SU-DHL-6 (cell line): ENCODE data around the gene SFTPA2.
A peak's percentile ranks its signal among the peaks of the same experiment; 100 is the strongest.

Source experiments
- H2AFZ ChIP-seq: fragments of 200-600 bp; sonication (generic); 2 replicates; pipeline ENCODE4 v1.6.1; 2014; ENCODE audit warnings: low read depth, mild to moderate bottlenecking, moderate library complexity, mixed read lengths, antibody characterized with exemption, low read length; ENCODE audit not compliant: severe bottlenecking
- H3F3A ChIP-seq: fragments of 200-600 bp; shearing (Covaris generic); 2 replicates; pipeline ENCODE4 v1.6.0; 2016; ENCODE audit warnings: antibody characterized with exemption, mild to moderate bottlenecking; ENCODE audit not compliant: insufficient read depth
- H3K27ac ChIP-seq: fragments of 200-600 bp; sonication (generic); 2 replicates; pipeline ENCODE4 v1.5.1; 2016; ENCODE audit warnings: low read depth, mild to moderate bottlenecking, low read length, moderate library complexity, mixed read lengths
- H3K27me3 ChIP-seq: fragments of 200-600 bp; sonication (generic), shearing (Covaris generic); 2 replicates; pipeline ENCODE4 v1.6.0; 2014; ENCODE audit warnings: mild to moderate bottlenecking, low read length
- H3K36me3 ChIP-seq: fragments of 200-600 bp; sonication (generic); 2 replicates; pipeline ENCODE4 v1.6.1; 2014; ENCODE audit warnings: mild to moderate bottlenecking, low read length, mixed read lengths
- H3K4me2 ChIP-seq: fragments of 300-600, 200-600 bp; shearing (Covaris generic), sonication (generic); 2 replicates; pipeline ENCODE4 v1.6.0; 2014; ENCODE audit warnings: low read length, low read depth, mild to moderate bottlenecking; ENCODE audit not compliant: poor library complexity, severe bottlenecking
- H3K4me3 ChIP-seq: fragments of 200-600 bp; sonication (generic); 2 replicates; pipeline ENCODE4 v1.5.1; 2014; ENCODE audit warnings: antibody characterized with exemption, low read length, mild to moderate bottlenecking, mixed read lengths; ENCODE audit not compliant: insufficient read depth, poor library complexity, severe bottlenecking
- H3K79me2 ChIP-seq: fragments of 200-600 bp; sonication (generic); 2 replicates; pipeline ENCODE4 v1.6.1; 2014; ENCODE audit warnings: mild to moderate bottlenecking, low read length, moderate library complexity; ENCODE audit not compliant: insufficient read depth
- H3K9ac ChIP-seq: fragments of 200-600 bp; sonication (generic); 2 replicates; pipeline ENCODE4 v1.7.0; 2014; ENCODE audit warnings: mild to moderate bottlenecking, low read length
- H3K9me2 ChIP-seq: fragments of 200-600 bp; sonication (generic); replicated peaks from 2 replicates; pipeline ENCODE4 v1.6.1; 2014; ENCODE audit warnings: low read length; ENCODE audit not compliant: insufficient read depth
- H3K9me3 ChIP-seq: fragments of 200-600 bp; sonication (generic); 2 replicates; pipeline ENCODE4 v1.6.1; 2014; ENCODE audit warnings: low read length, mixed read lengths; ENCODE audit not compliant: insufficient read depth
- H4K20me1 ChIP-seq: fragments of 200-600 bp; sonication (generic); 2 replicates; pipeline ENCODE4 v1.6.1; 2014; ENCODE audit warnings: low read depth, mild to moderate bottlenecking, antibody characterized with exemption, low read length, moderate library complexity, mixed read lengths
- CTCF ChIP-seq: fragments of 200-600 bp; sonication (generic); IDR thresholded peaks from one replicate; pipeline ENCODE4 v1.5.1; 2017; ENCODE audit warnings: antibody characterized with exemption, mild to moderate bottlenecking, low read length, moderate library complexity; ENCODE audit not compliant: insufficient read depth, poor library complexity, severe bottlenecking
- EZH2phosphoT487 ChIP-seq: fragments of 200-600 bp; sonication (generic), shearing (Covaris generic); conservative IDR thresholded peaks from 2 replicates; pipeline ENCODE4 v1.6.1; 2018; ENCODE audit warnings: mild to moderate bottlenecking, antibody characterized with exemption, low read length, moderate library complexity, mixed read lengths

SFTPA2 gene

GRCh38 chr10:79560160-79560709 is at the start of gene SFTPA2:
Gene SFTPA2, minus strand, starts transcription at chr10:79560407. Its CDS starts 924 bp downstream, at chr10:79559483.
- no peak within 1 kb of the TSS for H2AFZ ChIP-seq
- no peaks in the 10 kb centered on the region for H3F3A ChIP-seq
- H3K9ac ChIP-seq = no peak within 1 kb of the TSS
- H3K9me3 ChIP-seq = no peaks in the 10 kb centered on the region
- no peak within 1 kb of the TSS for H3K4me2 ChIP-seq
- no peaks in the 10 kb centered on the region for H3K27me3 ChIP-seq
- no peaks in the 10 kb centered on the region for H4K20me1 ChIP-seq
- H3K9me2 ChIP-seq = no peaks in the 10 kb centered on the region
- H3K27ac ChIP-seq = no peak within 1 kb of the TSS
- H3K79me2 ChIP-seq = no peaks in the 10 kb centered on the region
- H3K4me3 ChIP-seq = no peak within 1 kb of the TSS
- no peaks in the 10 kb centered on the region for H3K36me3 ChIP-seq
- TF ChIP-seq CTCF = no peak
- no peak for TF ChIP-seq EZH2phosphoT487

GRCh38 chr10:79608505-79609375 is 48.5 kb upstream of the SFTPA2 start:
- Histone ChIP-seq H4K20me1 (no peaks in the 10 kb centered on the region), H3K9ac (no peak overlapping the region), H3K36me3 (no peaks in the 10 kb centered on the region), H3K79me2 (no peaks in the 10 kb centered on the region), H3K27ac (no peak overlapping the region), H3K4me3 (no peak overlapping the region), H3K4me2 (no peak overlapping the region), H2AFZ (no peak overlapping the region), H3K27me3 (no peaks in the 10 kb centered on the region), H3F3A (no peaks in the 10 kb centered on the region), H3K9me3 (no peaks in the 10 kb centered on the region), H3K9me2 (no peaks in the 10 kb centered on the region)
- no peak for TF ChIP-seq EZH2phosphoT487
- TF ChIP-seq CTCF = peak; percentile 65

GRCh38 chr10:79605308-79605707 is 45.1 kb upstream of the SFTPA2 start:
- Histone ChIP-seq H3K4me2 (no peak overlapping the region), H3K79me2 (no peaks in the 10 kb centered on the region), H2AFZ (no peak overlapping the region), H3K27me3 (no peaks in the 10 kb centered on the region), H3K9me2 (no peaks in the 10 kb centered on the region), H3K9ac (no peak overlapping the region), H3K27ac (no peak overlapping the region), H4K20me1 (no peaks in the 10 kb centered on the region), H3K36me3 (no peaks in the 10 kb centered on the region), H3K4me3 (no peak overlapping the region), H3K9me3 (no peaks in the 10 kb centered on the region), H3F3A (peaks cover 4% of the 10 kb centered on the region; the same call in 1 of the 2 replicates)
- no peak for TF ChIP-seq EZH2phosphoT487
- no peak for TF ChIP-seq CTCF
